Measurements from ENCODE around the gene ACVR1.

ACVR1 gene

GRCh38 chr2:157876066-157876785 lies at the start of gene ACVR1:
Gene ACVR1 (minus strand): TSS chr2:157876330. CDS start chr2:157799493, 76,837 bp downstream.
- DNase-seq (ENCODE audit: low read depth): peak; percentile 92
- TF ChIP-seq CTCF (IDR thresholded peaks at IDR 0.05; ENCODE audit: insufficient read depth, low read depth, low read length, missing control alignments): peak; percentile 24
- peak within 1 kb of the TSS; percentile 80 for H3K4me3 ChIP-seq (ENCODE audit: low read depth, low read length)

GRCh38 chr2:157925071-157925470 lies 48.9 kb upstream of the ACVR1 start:
- DNase-seq (ENCODE audit: low read depth): no peak
- no peak for TF ChIP-seq CTCF (IDR thresholded peaks at IDR 0.05; ENCODE audit: insufficient read depth, low read depth, low read length, missing control alignments)
- no peak overlapping the region for H3K4me3 ChIP-seq (ENCODE audit: low read depth, low read length)

GRCh38 chr2:157923598-157924217 lies 47.6 kb upstream of the ACVR1 start:
- no peak for TF ChIP-seq CTCF (IDR thresholded peaks at IDR 0.05; ENCODE audit: insufficient read depth, low read depth, low read length, missing control alignments)
- no peak for DNase-seq (ENCODE audit: low read depth)

GRCh38 chr2:157922815-157923214 lies 46.7 kb upstream of the ACVR1 start:
- no peak for TF ChIP-seq CTCF (IDR thresholded peaks at IDR 0.05; ENCODE audit: insufficient read depth, low read depth, low read length, missing control alignments)
- H3K4me3 ChIP-seq (ENCODE audit: low read depth, low read length): no peak overlapping the region
- no peak for DNase-seq (ENCODE audit: low read depth)

More at GRCh38 chr2:157923598-157924217, 47.6 kb upstream of the ACVR1 start:
- no peak overlapping the region for H3K4me3 ChIP-seq (ENCODE audit: low read depth, low read length)

GRCh38 chr2:157922336-157922735 lies 46.2 kb upstream of the ACVR1 start:
- no peak for TF ChIP-seq CTCF (IDR thresholded peaks at IDR 0.05; ENCODE audit: insufficient read depth, low read depth, low read length, missing control alignments)
- no peak overlapping the region for H3K4me3 ChIP-seq (ENCODE audit: low read depth, low read length)
- DNase-seq (ENCODE audit: low read depth): no peak

GRCh38 chr2:157920736-157921135 lies 44.6 kb upstream of the ACVR1 start:
- H3K4me3 ChIP-seq (ENCODE audit: low read depth, low read length): no peak overlapping the region
- no peak for TF ChIP-seq CTCF (IDR thresholded peaks at IDR 0.05; ENCODE audit: insufficient read depth, low read depth, low read length, missing control alignments)
- DNase-seq (ENCODE audit: low read depth): no peak

Data from GM12865 (cell line).